K562 (cell line): ENCODE results near the gene ADAT1. TPM values are rescaled to one million over a fixed set of nuclear protein-coding genes. Genes with fewer than 3 reads are reported as not detected.

ENCODE experiments used
- E2F6 ChIP-seq, 2 experiments: IDR thresholded peaks; 2 replicates each; pipeline ENCODE4 v1.6.1; 2011; ENCODE audit warnings: borderline replicate concordance in 1 of 2, control low read depth in 1 of 2, low read depth in 1 of 2, low read length in 1 of 2, mild to moderate bottlenecking in 1 of 2, mixed read lengths in 1 of 2, moderate library complexity in 1 of 2; ENCODE audit not compliant: insufficient read depth in 1 of 2, insufficient read length in 1 of 2, poor library complexity in 1 of 2, severe bottlenecking in 1 of 2; ENCODE audit errors: extremely low read depth in 1 of 2
- HES1 ChIP-seq: fragments of 450-650 bp; IDR thresholded peaks from 2 replicates; pipeline ENCODE4 v1.6.1; 2016; ENCODE audit warnings: low read depth, mild to moderate bottlenecking, moderate library complexity
- MBD2 ChIP-seq: sonication (generic); IDR thresholded peaks from 2 replicates; pipeline ENCODE4 v1.6.1; 2016; ENCODE audit warnings: low read depth, borderline replicate concordance
- REST ChIP-seq, 2 experiments: fragments of 450-650 bp; formaldehyde crosslinking in 1 of 2; IDR thresholded peaks; 2 replicates each; pipeline versions ENCODE4 v1.4.0 to v1.6.1; 2014 to 2020; ENCODE audit warnings: mild to moderate bottlenecking in 2 of 2, borderline replicate concordance in 1 of 2, low read depth in 1 of 2
- TRIM24 ChIP-seq, 2 experiments: fragments of 450-650 bp; IDR thresholded peaks; 2 replicates each; pipeline ENCODE4 v1.6.1; 2016
- ZNF785 ChIP-seq: fragments of 250-450 bp; sonication (Bioruptor Pico); IDR thresholded peaks from 2 replicates; pipeline ENCODE4 v1.4.0; 2020; ENCODE audit warnings: mild to moderate bottlenecking
- polyA plus RNA-seq, 8 experiments: library from polyadenylated mRNA; depleted of rRNA in 4 of 8; stranded (reverse) in 5 of 8; unstranded in 3 of 8; fragments of >200 nt; fragmentation: Nextera tagmentation in 2 of 8; fragmentation: Illumina TruSeq in 1 of 8; extraction: Ambion mirVana in 2 of 8; extraction: Trizol in 1 of 8; gene quantifications; 2 replicates each; pipeline versions ENCODE4 v1.2.1 to v1.2.3, GENCODE V29; 2011 to 2014; ENCODE audit warnings: inconsistent platforms in 1 of 8, missing spikeins in 1 of 8
- total RNA-seq, 7 experiments: library from RNA; depleted of rRNA in 6 of 7; stranded (reverse); fragments of >200 nt in 6 of 7; fragmentation: Illumina TruSeq in 2 of 7; extraction: Trizol in 2 of 7; gene quantifications; 2 replicates each; pipeline versions ENCODE4 v1.2.1 to v1.2.3, GENCODE V29; 2011 to 2021; ENCODE audit warnings: low replicate concordance in 1 of 7

ADAT1 gene
- total and polyA plus RNA-seq, 9 of the 15 experiments (the other 6 are each of a cell fraction or from before 2014, with no cell fraction given): 16.0 to 36.7 (median 28.2) TPM

- TF ChIP-seq E2F6 (IDR thresholded peaks at IDR 0.05; ENCODE audit: borderline replicate concordance in 1 of 2, extremely low read depth in 1 of 2, insufficient read depth in 1 of 2, insufficient read length in 1 of 2, low read depth in 1 of 2, low read length in 1 of 2, poor library complexity in 1 of 2, severe bottlenecking in 1 of 2) (peak; percentile 43 to 57), ZNF785 (CRISPR knock-in tag) (no peak), TRIM24 (IDR thresholded peaks at IDR 0.05) (0 out of 4 replicates have a peak, but pooled peaks have one; percentile 15 to 49), HES1 (peak; percentile 11; the same call in 1 of the 2 replicates), MBD2 (no peak), REST (IDR thresholded peaks at IDR 0.05; ENCODE audit: borderline replicate concordance) (no peak), REST (CRISPR knock-in tag; IDR thresholded peaks at IDR 0.05; ENCODE audit: low read depth) (no peak)
Observed at GRCh38 chr16:75593825-75594820, 29.0 kb downstream of the ADAT1 start (continued).
